Mesenchymal stem cell (in vitro differentiated cells and primary cell): Measurements from ENCODE around the gene EPRS1.

Experiments used
- DNase-seq: peaks from one replicate; pipeline ENCODE4 v3.0.0-alpha.2; 2013
- H2AFZ ChIP-seq: one replicate; pipeline ENCODE4 v1.6.1; 2013; ENCODE audit warnings: low read depth, mild to moderate bottlenecking, control low read depth, inconsistent platforms, low read length, moderate library complexity
- H2AK5ac ChIP-seq: 2 replicates; pipeline ENCODE4 v1.6.1; 2013; ENCODE audit warnings: low read length, moderate library complexity, mild to moderate bottlenecking, inconsistent platforms; ENCODE audit not compliant: severe bottlenecking
- H2BK120ac ChIP-seq: one replicate; pipeline ENCODE4 v1.6.1; 2013; ENCODE audit warnings: low read depth, mild to moderate bottlenecking, inconsistent platforms, low read length, moderate library complexity
- H2BK12ac ChIP-seq, 2 experiments: one replicate each; pipeline ENCODE4 v1.6.1; 2013; ENCODE audit warnings: inconsistent platforms in 2 of 2, low read length in 2 of 2, mild to moderate bottlenecking in 2 of 2, moderate library complexity in 2 of 2, control low read depth in 1 of 2
- H2BK15ac ChIP-seq: one replicate; pipeline ENCODE4 v1.6.1; 2013; ENCODE audit warnings: mild to moderate bottlenecking, low read depth, inconsistent platforms; ENCODE audit not compliant: poor library complexity, severe bottlenecking
- H2BK5ac ChIP-seq: 2 replicates; pipeline ENCODE4 v1.6.1; 2013; ENCODE audit warnings: low read depth, mild to moderate bottlenecking, low read length, control low read depth, inconsistent platforms; ENCODE audit not compliant: poor library complexity, severe bottlenecking
- H3K14ac ChIP-seq, 2 experiments: one replicate each; pipeline ENCODE4 v1.6.1; 2013; ENCODE audit warnings: inconsistent platforms in 2 of 2, low read length in 2 of 2, control low read depth in 1 of 2, mild to moderate bottlenecking in 1 of 2, moderate library complexity in 1 of 2
- H3K18ac ChIP-seq, 2 experiments: one replicate each; pipeline ENCODE4 v1.6.1; 2013; ENCODE audit warnings: inconsistent platforms in 2 of 2, low read length in 2 of 2, control low read depth in 1 of 2, low read depth in 1 of 2, mild to moderate bottlenecking in 1 of 2
- H3K23ac ChIP-seq, 2 experiments: one replicate each; pipeline ENCODE4 v1.6.1; 2013; ENCODE audit warnings: inconsistent platforms in 2 of 2, low read length in 2 of 2, mild to moderate bottlenecking in 2 of 2, moderate library complexity in 2 of 2, control low read depth in 1 of 2
- H3K27ac ChIP-seq: 2 replicates; pipeline ENCODE4 v1.5.1; 2013; ENCODE audit warnings: mild to moderate bottlenecking, moderate library complexity, low read length, control low read depth, inconsistent platforms; ENCODE audit not compliant: poor library complexity, severe bottlenecking
- H3K27me3 ChIP-seq, 2 experiments: 2 replicates each; pipeline versions ENCODE4 v1.6.1 to v1.7.0; 2013; ENCODE audit warnings: low read length in 2 of 2, mild to moderate bottlenecking in 2 of 2, moderate library complexity in 2 of 2, control low read depth in 1 of 2, inconsistent platforms in 1 of 2; ENCODE audit not compliant: control insufficient read depth in 1 of 2, insufficient read depth in 1 of 2
- H3K36me3 ChIP-seq, 2 experiments: 2 replicates each; pipeline versions ENCODE4 v1.6.1 to v1.7.0; 2013; ENCODE audit warnings: low read length in 2 of 2, control low read depth in 1 of 2, inconsistent platforms in 1 of 2, low read depth in 1 of 2, mild to moderate bottlenecking in 1 of 2; ENCODE audit not compliant: insufficient read depth in 2 of 2, control insufficient read depth in 1 of 2
- H3K4ac ChIP-seq, 2 experiments: one replicate each; pipeline ENCODE4 v1.6.1; 2013; ENCODE audit warnings: inconsistent platforms in 2 of 2, low read length in 2 of 2, mild to moderate bottlenecking in 2 of 2, moderate library complexity in 2 of 2, control low read depth in 1 of 2, low read depth in 1 of 2
- H3K4me1 ChIP-seq: 2 replicates; pipeline ENCODE4 v1.6.1; 2013; ENCODE audit warnings: low read depth, low read length, control low read depth; ENCODE audit not compliant: control insufficient read depth, insufficient read depth
- H3K4me2 ChIP-seq: 2 replicates; pipeline ENCODE4 v1.6.1; 2013; ENCODE audit warnings: low read length, mild to moderate bottlenecking, inconsistent platforms; ENCODE audit not compliant: poor library complexity, severe bottlenecking
- H3K4me3 ChIP-seq, 2 experiments: 2 replicates each; pipeline versions ENCODE4 v1.5.1 to v1.7.0; 2013; ENCODE audit warnings: low read length in 2 of 2, mild to moderate bottlenecking in 2 of 2, control low read depth in 1 of 2, low read depth in 1 of 2; ENCODE audit not compliant: insufficient read depth in 1 of 2
- H3K79me1 ChIP-seq: replicated peaks from 2 replicates; pipeline ENCODE4 v1.6.1; 2013; ENCODE audit warnings: mild to moderate bottlenecking, control low read depth, low read length, inconsistent platforms; ENCODE audit not compliant: poor library complexity, severe bottlenecking
- H3K9ac ChIP-seq: 2 replicates; pipeline ENCODE4 v1.7.0; 2013; ENCODE audit warnings: mild to moderate bottlenecking, low read length, moderate library complexity
- H3K9me3 ChIP-seq: 2 replicates; pipeline ENCODE4 v1.7.0; 2013; ENCODE audit warnings: mild to moderate bottlenecking, low read length; ENCODE audit not compliant: control insufficient read depth
- H4K8ac ChIP-seq: one replicate; pipeline ENCODE4 v1.6.1; 2013; ENCODE audit warnings: inconsistent platforms, mild to moderate bottlenecking, low read length, moderate library complexity
- H4K91ac ChIP-seq: one replicate; pipeline ENCODE4 v1.6.1; 2013; ENCODE audit warnings: mild to moderate bottlenecking, low read length, inconsistent platforms
- WGBS: methylation state at CpG from one replicate; pipeline ENCODE4 v1.1.7; 2013; ENCODE audit warnings: mixed read lengths; 5-methylcytosine and 5-hydroxymethylcytosine counted together

Gene EPRS1

DNA sequence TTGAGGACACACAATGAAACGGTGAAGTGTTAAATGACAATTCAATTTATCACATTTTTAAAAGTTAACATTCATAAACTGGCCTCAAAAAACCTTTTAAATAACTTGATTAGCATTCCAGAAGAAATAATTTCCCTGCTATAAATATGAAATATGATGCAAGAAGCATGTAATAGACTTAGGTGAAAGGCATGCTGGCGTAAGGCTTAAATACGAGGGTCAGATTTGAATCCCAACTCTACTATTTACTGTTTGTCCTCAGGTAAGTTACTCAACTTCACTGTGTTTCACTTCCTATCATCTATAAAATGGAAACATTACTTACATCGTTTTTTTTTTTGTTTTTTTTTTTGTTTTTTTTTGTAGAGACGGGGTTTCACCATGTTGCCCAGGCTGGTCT, 40.8 kb downstream of the EPRS1 start:
- H2AFZ ChIP-seq = no peak overlapping the region
- peaks cover 3% of the 10 kb centered on the region for H3K79me1 ChIP-seq

GRCh38 chr1:220003610-220004299, 42.5 kb downstream of the EPRS1 start:
- Histone ChIP-seq H3K9me3 (no peaks in the 10 kb centered on the region), H3K36me3 (peaks cover 3 to 91% of the 10 kb centered on the region in 2 experiments), H4K8ac (no peak overlapping the region)

More for the DNA sequence above, 40.8 kb downstream of the EPRS1 start:
- Histone ChIP-seq H3K4ac (no peak overlapping the region), H2BK5ac (no peak overlapping the region), H2BK120ac (no peak overlapping the region), H3K4me1 (peaks cover 7% of the 10 kb centered on the region), H2AK5ac (no peak overlapping the region), H4K8ac (no peak overlapping the region), H2BK12ac (no peak overlapping the region), H3K36me3 (peaks cover 11 to 92% of the 10 kb centered on the region in 2 experiments), H3K4me2 (no peak overlapping the region), H3K14ac (no peak overlapping the region), H3K27ac (no peak overlapping the region), H3K4me3 (no peak overlapping the region), H3K27me3 (no peaks in the 10 kb centered on the region), H4K91ac (no peak overlapping the region), H3K9ac (no peak overlapping the region), H3K9me3 (no peaks in the 10 kb centered on the region), H3K23ac (no peak overlapping the region), H3K18ac (no peak overlapping the region), H2BK15ac (no peak overlapping the region)
- 97% methylated on average over 5 of the region's 5 CpGs for WGBS
- no peak for DNase-seq

GRCh38 chr1:220003015-220003414, 43.3 kb downstream of the EPRS1 start:
- no peak overlapping the region for H2AK5ac ChIP-seq
- no peak overlapping the region for H2BK120ac ChIP-seq
- no peaks in the 10 kb centered on the region for H3K27me3 ChIP-seq
- peaks cover 3 to 86% of the 10 kb centered on the region in 2 experiments for H3K36me3 ChIP-seq
- H3K4me1 ChIP-seq = peaks cover 7% of the 10 kb centered on the region
- H4K8ac ChIP-seq = no peak overlapping the region
- no peak for DNase-seq
- H3K18ac ChIP-seq = no peak overlapping the region
- H3K79me1 ChIP-seq = peaks cover 2% of the 10 kb centered on the region
- no peak overlapping the region for H2BK12ac ChIP-seq
- no peak overlapping the region for H3K14ac ChIP-seq
- H3K4ac ChIP-seq = no peak overlapping the region
- H3K9ac ChIP-seq = no peak overlapping the region
- H3K9me3 ChIP-seq = no peaks in the 10 kb centered on the region
- H4K91ac ChIP-seq = no peak overlapping the region
- no peak overlapping the region for H2BK15ac ChIP-seq
- no peak overlapping the region for H3K27ac ChIP-seq
- no peak overlapping the region for H2AFZ ChIP-seq
- H3K23ac ChIP-seq = no peak overlapping the region
- H3K4me2 ChIP-seq = no peak overlapping the region
- 100% methylated on average over 1 of the region's 1 CpG for WGBS
- H2BK5ac ChIP-seq = no peak overlapping the region
- H3K4me3 ChIP-seq = no peak overlapping the region

More at GRCh38 chr1:220003610-220004299, 42.5 kb downstream of the EPRS1 start:
- H2BK12ac ChIP-seq = no peak overlapping the region
- H3K4me1 ChIP-seq = peaks cover 7% of the 10 kb centered on the region
- H3K27me3 ChIP-seq = no peaks in the 10 kb centered on the region
- no peak overlapping the region for H3K9ac ChIP-seq
- H2BK5ac ChIP-seq = no peak overlapping the region
- no peak overlapping the region for H3K4ac ChIP-seq
- H3K18ac ChIP-seq = no peak overlapping the region
- H3K14ac ChIP-seq = no peak overlapping the region
- no peak overlapping the region for H4K91ac ChIP-seq
- no peak overlapping the region for H3K4me3 ChIP-seq
- H2AK5ac ChIP-seq = no peak overlapping the region
- H3K27ac ChIP-seq = no peak overlapping the region
- over 99% methylated on average over 5 of the region's 6 CpGs for WGBS
- H2BK120ac ChIP-seq = no peak overlapping the region
- no peak overlapping the region for H3K4me2 ChIP-seq
- H2AFZ ChIP-seq = no peak overlapping the region
- H2BK15ac ChIP-seq = no peak overlapping the region
- DNase-seq = no peak
- H3K23ac ChIP-seq = no peak overlapping the region
- peaks cover 2% of the 10 kb centered on the region for H3K79me1 ChIP-seq

DNA sequence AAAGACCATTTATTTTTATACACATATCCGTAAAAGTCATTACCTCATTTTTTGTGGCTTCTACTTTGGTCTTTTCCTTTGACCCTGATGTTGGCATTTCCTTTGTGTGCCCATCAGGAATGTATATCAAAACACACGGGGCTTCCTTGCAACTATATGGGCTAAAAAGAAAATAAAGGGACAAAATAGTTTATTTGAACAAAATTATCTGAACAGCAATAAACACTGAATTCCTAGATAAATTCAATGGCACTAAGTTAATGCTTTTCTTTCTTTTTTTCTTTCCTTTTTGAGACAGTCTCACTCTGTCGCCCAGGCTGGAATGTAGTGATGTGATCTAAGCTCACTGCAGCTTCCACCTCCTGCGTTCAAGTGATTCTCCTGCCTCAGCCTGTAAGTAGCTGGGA, 45.2 kb downstream of the EPRS1 start:
- peak overlapping the region; percentile 9 for H2BK5ac ChIP-seq
- no peak overlapping the region for H3K4ac ChIP-seq
- H2AFZ ChIP-seq = no peak overlapping the region
- no peak overlapping the region for H3K14ac ChIP-seq
- no peaks in the 10 kb centered on the region for H3K9me3 ChIP-seq
- no peak overlapping the region for H2BK12ac ChIP-seq
- no peak overlapping the region for H2AK5ac ChIP-seq
- no peak for DNase-seq
- no peak overlapping the region for H3K9ac ChIP-seq
- no peak overlapping the region for H3K23ac ChIP-seq
- no peaks in the 10 kb centered on the region for H3K27me3 ChIP-seq
- H3K79me1 ChIP-seq = peaks cover 2% of the 10 kb centered on the region
- H4K8ac ChIP-seq = no peak overlapping the region
- WGBS = 71% methylated on average over 3 of the region's 4 CpGs
- peaks cover 2 to 87% of the 10 kb centered on the region in 2 experiments for H3K36me3 ChIP-seq
- no peak overlapping the region for H2BK120ac ChIP-seq
- H3K18ac ChIP-seq = no peak overlapping the region
- no peak overlapping the region for H2BK15ac ChIP-seq
- H3K4me1 ChIP-seq = peaks cover 3% of the 10 kb centered on the region
- H3K27ac ChIP-seq = peak overlapping the region; percentile 81
- H4K91ac ChIP-seq = no peak overlapping the region
- no peak overlapping the region for H3K4me2 ChIP-seq
- H3K4me3 ChIP-seq = no peak overlapping the region
